ENCODE measurements around the gene TMEM229B.

TMEM229B gene

DNA sequence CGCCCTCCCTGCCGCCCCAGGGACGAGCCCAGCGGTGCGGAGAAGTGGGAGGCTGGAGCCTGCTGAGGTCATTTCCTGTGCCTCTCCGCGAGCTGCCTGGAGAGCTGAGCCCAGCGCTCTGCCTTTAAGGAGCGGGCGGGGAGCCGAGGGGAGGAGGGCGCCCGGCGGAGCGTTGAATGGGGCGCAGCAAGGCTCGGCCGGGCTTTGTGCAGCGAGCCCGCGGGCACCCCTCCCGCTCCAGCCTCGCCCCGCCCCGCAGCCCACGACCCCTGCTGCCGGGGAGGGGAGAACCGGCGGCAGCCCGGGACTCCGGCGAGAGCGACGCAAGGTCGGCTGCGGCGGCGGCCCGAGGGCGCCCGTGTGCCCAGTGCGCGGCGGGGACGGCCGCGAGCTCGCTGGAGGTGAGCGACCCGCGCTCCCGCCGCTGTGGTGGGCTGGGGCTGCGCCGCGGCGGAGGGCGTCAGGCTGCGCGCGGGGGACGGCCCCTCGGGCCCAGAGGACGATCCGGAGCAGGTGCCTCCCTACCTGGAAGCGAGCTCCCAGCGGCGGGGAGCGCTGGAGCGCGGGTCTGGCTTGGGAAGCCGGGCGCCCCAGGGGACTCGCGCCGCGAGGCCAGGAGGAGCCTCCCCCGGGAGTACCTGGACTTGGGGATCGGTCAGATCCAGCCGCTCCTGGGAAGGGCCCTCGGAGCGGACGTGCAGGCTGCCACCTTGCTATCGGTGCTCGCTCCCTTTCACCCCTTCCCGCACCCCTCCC is 44.7 kb upstream of the TMEM229B start, which contains the start of gene PLEKHH1:
Gene PLEKHH1 (plus strand): TSS at position 293 of the 756 bp plus-strand sequence. CDS start 8,578 bp downstream, outside the sequence.
- Histone ChIP-seq H3K4me3 (ENCODE audit: low read depth, low read length) (peak within 1 kb of the TSS; percentile 56), H3K79me2 (peaks cover 22% of the 10 kb centered on the region), H3K27ac (peak within 1 kb of the TSS; percentile 89), H3K4me1 (peaks cover 3% of the 10 kb centered on the region), H3K9ac (peak within 1 kb of the TSS; percentile 71), H2AFZ (peak within 1 kb of the TSS; percentile 93), H3K9me3 (ENCODE audit: control insufficient read depth, low read length) (no peaks in the 10 kb centered on the region), H3K36me3 (ENCODE audit: control insufficient read depth, insufficient read depth, low read length) (no peaks in the 10 kb centered on the region), H3K27me3 (ENCODE audit: control insufficient read depth, insufficient read depth, low read length) (no peaks in the 10 kb centered on the region), H3K4me2 (ENCODE audit: low read length) (peak within 1 kb of the TSS; percentile 79)
- TF ChIP-seq, protein P1, sequence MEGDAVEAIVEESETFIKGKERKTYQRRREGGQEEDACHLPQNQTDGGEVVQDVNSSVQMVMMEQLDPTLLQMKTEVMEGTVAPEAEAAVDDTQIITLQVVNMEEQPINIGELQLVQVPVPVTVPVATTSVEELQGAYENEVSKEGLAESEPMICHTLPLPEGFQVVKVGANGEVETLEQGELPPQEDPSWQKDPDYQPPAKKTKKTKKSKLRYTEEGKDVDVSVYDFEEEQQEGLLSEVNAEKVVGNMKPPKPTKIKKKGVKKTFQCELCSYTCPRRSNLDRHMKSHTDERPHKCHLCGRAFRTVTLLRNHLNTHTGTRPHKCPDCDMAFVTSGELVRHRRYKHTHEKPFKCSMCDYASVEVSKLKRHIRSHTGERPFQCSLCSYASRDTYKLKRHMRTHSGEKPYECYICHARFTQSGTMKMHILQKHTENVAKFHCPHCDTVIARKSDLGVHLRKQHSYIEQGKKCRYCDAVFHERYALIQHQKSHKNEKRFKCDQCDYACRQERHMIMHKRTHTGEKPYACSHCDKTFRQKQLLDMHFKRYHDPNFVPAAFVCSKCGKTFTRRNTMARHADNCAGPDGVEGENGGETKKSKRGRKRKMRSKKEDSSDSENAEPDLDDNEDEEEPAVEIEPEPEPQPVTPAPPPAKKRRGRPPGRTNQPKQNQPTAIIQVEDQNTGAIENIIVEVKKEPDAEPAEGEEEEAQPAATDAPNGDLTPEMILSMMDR (IDR thresholded peaks at IDR 0.05): no peak

DNA sequence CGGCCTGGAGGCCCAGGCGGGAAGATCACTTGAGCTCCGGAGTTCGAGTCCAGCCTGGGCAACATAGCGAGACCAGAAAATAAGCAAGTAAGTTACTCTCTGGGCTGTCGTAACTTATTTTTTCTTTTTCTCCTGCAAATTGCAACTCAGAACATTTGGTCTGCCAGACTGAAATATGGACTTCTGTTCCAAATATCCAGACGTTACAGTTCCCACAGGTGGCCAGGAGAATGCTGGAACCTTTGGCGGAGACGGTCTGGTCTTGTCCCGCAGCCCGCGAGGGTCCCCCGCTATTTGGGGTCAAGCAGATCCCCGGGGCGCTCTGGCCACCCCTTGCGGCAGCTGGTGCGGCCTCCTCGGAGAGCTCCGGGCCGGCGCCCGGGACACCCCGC is 44.1 kb upstream of the TMEM229B start:
- no peaks in the 10 kb centered on the region for H3K27me3 ChIP-seq (ENCODE audit: control insufficient read depth, insufficient read depth, low read length)
- H3K27ac ChIP-seq: peak overlapping the region; percentile 89
- peak overlapping the region; percentile 93 for H2AFZ ChIP-seq
- H3K9me3 ChIP-seq (ENCODE audit: control insufficient read depth, low read length): no peaks in the 10 kb centered on the region
- H3K4me3 ChIP-seq (ENCODE audit: low read depth, low read length): peak overlapping the region; percentile 56
- peaks cover 3% of the 10 kb centered on the region for H3K4me1 ChIP-seq
- no peaks in the 10 kb centered on the region for H3K36me3 ChIP-seq (ENCODE audit: control insufficient read depth, insufficient read depth, low read length)
- H3K9ac ChIP-seq: no peak overlapping the region
- peak overlapping the region; percentile 79 for H3K4me2 ChIP-seq (ENCODE audit: low read length)
- TF ChIP-seq, protein P1 (IDR thresholded peaks at IDR 0.05): no peak
- H3K79me2 ChIP-seq: peaks cover 22% of the 10 kb centered on the region

DNA sequence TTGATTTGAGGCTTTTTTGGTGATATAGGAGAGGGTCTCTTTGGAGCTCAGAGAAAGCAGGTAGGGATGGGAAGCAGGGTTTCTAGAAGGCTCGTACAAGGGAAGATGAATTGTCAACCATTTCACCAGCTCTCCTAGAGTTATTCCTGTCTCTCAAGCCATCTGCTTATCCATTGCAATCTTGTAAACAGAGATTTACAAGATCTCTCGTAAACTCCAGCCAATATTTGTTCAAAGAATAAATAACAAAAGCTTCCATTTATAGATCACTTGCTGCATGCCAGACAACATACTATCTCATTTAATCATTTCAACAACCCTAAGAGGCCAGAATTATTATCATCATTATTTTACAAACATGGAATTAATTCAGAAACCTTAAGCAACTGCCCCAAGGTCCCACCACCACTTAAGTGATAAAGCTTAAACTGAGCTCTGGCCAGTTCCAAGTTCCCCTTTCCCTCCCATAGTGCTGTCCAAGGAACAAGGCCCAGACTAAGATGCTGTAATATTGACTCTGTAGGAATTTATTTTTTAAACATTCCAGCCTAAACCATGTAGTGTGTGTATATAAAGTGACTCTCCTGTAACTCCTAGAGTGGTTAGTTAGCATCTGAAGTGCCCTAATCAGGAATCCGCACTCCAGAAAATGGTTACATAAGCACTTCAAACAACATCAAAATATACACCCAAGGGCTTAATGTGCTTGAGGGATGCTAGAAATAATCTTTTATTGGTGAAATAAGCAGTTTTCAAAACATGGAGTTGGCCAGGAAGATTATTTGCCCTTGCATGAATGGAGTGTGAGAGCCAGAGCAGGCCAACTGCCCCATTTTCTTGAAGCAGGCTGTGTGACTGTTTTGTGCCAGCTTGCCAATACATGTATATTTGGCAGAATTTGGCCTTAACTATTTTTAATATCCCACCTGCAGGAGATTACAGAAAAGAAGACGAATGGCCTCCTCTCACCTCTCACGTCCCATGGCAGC is 41.7 kb upstream of the TMEM229B start:
- peak overlapping the region; percentile 6 for H3K27ac ChIP-seq
- no peak overlapping the region for H3K9ac ChIP-seq
- no peak overlapping the region for H3K4me3 ChIP-seq (ENCODE audit: low read depth, low read length)
- H3K4me2 ChIP-seq (ENCODE audit: low read length): no peak overlapping the region
- no peaks in the 10 kb centered on the region for H3K27me3 ChIP-seq (ENCODE audit: control insufficient read depth, insufficient read depth, low read length)
- peaks cover 7% of the 10 kb centered on the region for H3K79me2 ChIP-seq
- no peaks in the 10 kb centered on the region for H3K9me3 ChIP-seq (ENCODE audit: control insufficient read depth, low read length)
- H3K4me1 ChIP-seq: peaks cover 7% of the 10 kb centered on the region
- no peaks in the 10 kb centered on the region for H3K36me3 ChIP-seq (ENCODE audit: control insufficient read depth, insufficient read depth, low read length)
- TF ChIP-seq, protein P1 (IDR thresholded peaks at IDR 0.05): no peak
- H2AFZ ChIP-seq: no peak overlapping the region

DNA sequence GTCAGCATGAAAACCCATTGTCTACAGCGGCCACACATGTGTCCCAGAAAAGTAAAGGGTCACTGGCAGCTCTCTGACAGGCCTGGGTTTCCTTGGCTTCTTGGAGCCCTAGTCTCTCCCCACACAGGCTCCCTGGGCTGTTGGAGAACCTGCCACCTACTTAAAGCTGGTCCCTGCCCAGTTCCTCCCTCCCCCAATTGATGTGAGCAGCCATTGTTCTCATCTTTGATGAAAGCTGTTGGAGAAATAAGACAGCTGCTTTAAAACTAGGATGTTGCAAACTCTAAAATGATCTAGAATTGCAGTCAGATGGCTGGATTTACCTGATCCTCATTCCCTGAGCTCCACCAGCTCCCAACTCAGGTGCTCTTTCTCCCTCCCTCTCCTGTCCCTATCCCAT is 39.8 kb upstream of the TMEM229B start:
- H3K9ac ChIP-seq: no peak overlapping the region

More for the DNA sequence above, 39.8 kb upstream of the TMEM229B start:
- Histone ChIP-seq H3K27me3 (ENCODE audit: control insufficient read depth, insufficient read depth, low read length) (no peaks in the 10 kb centered on the region), H3K36me3 (ENCODE audit: control insufficient read depth, insufficient read depth, low read length) (no peaks in the 10 kb centered on the region), H3K79me2 (no peaks in the 10 kb centered on the region), H3K4me1 (peaks cover 5% of the 10 kb centered on the region), H3K4me2 (ENCODE audit: low read length) (no peak overlapping the region), H3K4me3 (ENCODE audit: low read depth, low read length) (no peak overlapping the region), H2AFZ (no peak overlapping the region), H3K27ac (peak overlapping the region; percentile 64), H3K9me3 (ENCODE audit: control insufficient read depth, low read length) (no peaks in the 10 kb centered on the region)
- TF ChIP-seq, protein P1 (IDR thresholded peaks at IDR 0.05): no peak

All from parathyroid adenoma (tissue), 2 donors.